IMR-90 (cell line): Measurements from ENCODE around the gene STARD13. TPM values are rescaled to one million over a fixed set of nuclear protein-coding genes. Genes with fewer than 3 reads are reported as not detected.
A peak's percentile ranks its signal among the peaks of the same experiment; 100 is the strongest.

ENCODE experiments used
- ATAC-seq: fragments of 200-7000 bp; cut with Tn5 transposase; 2 replicates; pipeline ENCODE4 v1.9.1; 2020; ENCODE audit warnings: low read depth, mild to moderate bottlenecking, moderate library complexity
- BruUV-seq: library from RNA; stranded (reverse); fragments of 400-500 nt; replicated peaks from 2 replicates; lab custom pipeline; 2021; lab: Mats Ljungman, UMichigan
- CTCF ChIA-PET: fragments of 300-600 bp; formaldehyde crosslinking; extraction: SDS; loops from one replicate; lab custom pipeline; 2021; ENCODE audit warnings: antibody characterized with exemption; lab: Yijun Ruan, JAX
- POLR2A ChIA-PET: fragments of 300-600 bp; sonication (Branson Sonifier 250); formaldehyde crosslinking; loops from one replicate; lab custom pipeline; 2022; ENCODE audit warnings: antibody characterized with exemption; ENCODE audit not compliant: unreplicated experiment; lab: Charles Lee
- DNase-seq: peaks from one replicate; pipeline ENCODE4 v3.0.0; 2013
- H2AFZ ChIP-seq: replicated peaks from 2 replicates; pipeline ENCODE3; 2013; ENCODE audit warnings: low read length, mild to moderate bottlenecking; ENCODE audit not compliant: poor library complexity
- H2AK5ac ChIP-seq: 2 replicates; pipeline ENCODE4 v1.6.1; 2013; ENCODE audit warnings: low read depth, low read length, inconsistent platforms
- H2AK9ac ChIP-seq: replicated peaks from 2 replicates; pipeline ENCODE3; 2013; ENCODE audit warnings: mild to moderate bottlenecking, low read depth, low read length, moderate library complexity; ENCODE audit not compliant: poor library complexity
- H2BK120ac ChIP-seq: 2 replicates; pipeline ENCODE4 v1.6.1; 2013; ENCODE audit warnings: low read depth, low read length, inconsistent platforms
- H2BK15ac ChIP-seq: 3 replicates; pipeline ENCODE4 v1.6.1; 2013; ENCODE audit warnings: low read depth, low read length, inconsistent platforms
- H2BK20ac ChIP-seq: 2 replicates; pipeline ENCODE4 v1.6.1; 2013; ENCODE audit warnings: low read depth, mild to moderate bottlenecking, inconsistent platforms, low read length, moderate library complexity
- H2BK5ac ChIP-seq: 2 replicates; pipeline ENCODE4 v1.6.1; 2013; ENCODE audit warnings: mild to moderate bottlenecking, low read depth, low read length, inconsistent platforms; ENCODE audit not compliant: poor library complexity, severe bottlenecking
- H3K14ac ChIP-seq: replicated peaks from 2 replicates; pipeline ENCODE4 v1.6.1; 2013; ENCODE audit warnings: low read depth, low read length, inconsistent platforms
- H3K18ac ChIP-seq: 2 replicates; pipeline ENCODE4 v1.6.1; 2013; ENCODE audit warnings: low read depth, low read length, control low read depth
- H3K23ac ChIP-seq: 2 replicates; pipeline ENCODE4 v1.6.1; 2013; ENCODE audit warnings: low read depth, low read length, inconsistent platforms
- H3K27ac ChIP-seq: 2 replicates; pipeline ENCODE4 v1.5.1; 2013; ENCODE audit warnings: mild to moderate bottlenecking, control low read depth, low read length; ENCODE audit not compliant: insufficient read depth
- H3K27me3 ChIP-seq: 2 replicates; pipeline ENCODE4 v1.6.1; 2013; ENCODE audit warnings: low read length; ENCODE audit not compliant: control insufficient read depth, insufficient read depth
- H3K36me3 ChIP-seq: 2 replicates; pipeline ENCODE4 v1.6.1; 2013; ENCODE audit warnings: low read length, mixed read lengths; ENCODE audit not compliant: control insufficient read depth, insufficient read depth
- H3K4ac ChIP-seq: 2 replicates; pipeline ENCODE4 v1.6.1; 2013; ENCODE audit warnings: low read depth, low read length, inconsistent platforms
- H3K4me1 ChIP-seq: 2 replicates; pipeline ENCODE4 v1.6.1; 2013; ENCODE audit warnings: low read length, mixed read lengths; ENCODE audit not compliant: control insufficient read depth, insufficient read depth
- H3K4me2 ChIP-seq: 2 replicates; pipeline ENCODE4 v1.6.1; 2013; ENCODE audit warnings: low read depth, mild to moderate bottlenecking, control low read depth, low read length, moderate library complexity
- H3K4me3 ChIP-seq: 2 replicates; pipeline ENCODE4 v1.5.1; 2013; ENCODE audit warnings: low read depth, mild to moderate bottlenecking, control low read depth, low read length, moderate library complexity; ENCODE audit not compliant: insufficient read depth
- H3K56ac ChIP-seq: 2 replicates; pipeline ENCODE4 v1.6.1; 2013; ENCODE audit warnings: low read length, inconsistent platforms; ENCODE audit not compliant: insufficient read depth; ENCODE audit errors: extremely low read depth
- H3K79me1 ChIP-seq, 2 experiments: 2 replicates each; pipeline ENCODE4 v1.6.1; 2013; ENCODE audit warnings: low read length in 2 of 2, inconsistent platforms in 1 of 2, low read depth in 1 of 2
- H3K9ac ChIP-seq: 2 replicates; pipeline ENCODE4 v1.6.1; 2013; ENCODE audit warnings: low read depth, low read length, control low read depth
- H3K9me1 ChIP-seq: 2 replicates; pipeline ENCODE4 v1.6.1; 2013; ENCODE audit warnings: low read length, inconsistent platforms; ENCODE audit not compliant: insufficient read depth
- H3K9me3 ChIP-seq: 2 replicates; pipeline ENCODE4 v1.6.1; 2013; ENCODE audit warnings: low read length; ENCODE audit not compliant: control insufficient read depth, insufficient read depth
- H4K20me1 ChIP-seq: 2 replicates; pipeline ENCODE4 v1.6.1; 2013; ENCODE audit warnings: low read length, inconsistent platforms; ENCODE audit not compliant: insufficient read depth
- H4K5ac ChIP-seq: 2 replicates; pipeline ENCODE4 v1.6.1; 2013; ENCODE audit warnings: mild to moderate bottlenecking, low read depth, low read length, control low read depth
- H4K8ac ChIP-seq, 2 experiments: 2 replicates each; pipeline ENCODE4 v1.6.1; 2013; ENCODE audit warnings: low read depth in 2 of 2, low read length in 2 of 2, control low read depth in 1 of 2, inconsistent platforms in 1 of 2
- H4K91ac ChIP-seq: 2 replicates; pipeline ENCODE4 v1.6.1; 2013; ENCODE audit warnings: low read depth, low read length, inconsistent platforms; ENCODE audit not compliant: insufficient read depth
- BHLHE40 ChIP-seq: fragments of 150-350 bp; IDR thresholded peaks from 2 replicates; pipeline ENCODE4 v1.6.1; 2016; ENCODE audit warnings: mild to moderate bottlenecking, low read depth, low read length
- CEBPB ChIP-seq: IDR thresholded peaks from 2 replicates; pipeline ENCODE4 v1.6.1; 2012; ENCODE audit warnings: low read depth, low read length, improper control_type of control experiment
- CHD1 ChIP-seq: IDR thresholded peaks from 2 replicates; pipeline ENCODE4 v1.6.1; 2012; ENCODE audit warnings: low read depth, low read length, improper control_type of control experiment
- FOS ChIP-seq: fragments of 150-350 bp; IDR thresholded peaks from 2 replicates; pipeline ENCODE4 v1.6.1; 2016; ENCODE audit warnings: low read depth, low read length
- MAFK ChIP-seq: IDR thresholded peaks from 2 replicates; pipeline ENCODE4 v1.6.1; 2012; ENCODE audit warnings: low read depth, low read length, improper control_type of control experiment
- MAZ ChIP-seq: IDR thresholded peaks from 2 replicates; pipeline ENCODE4 v1.6.1; 2012; ENCODE audit warnings: low read depth, mild to moderate bottlenecking, low read length, improper control_type of control experiment, moderate library complexity, borderline replicate concordance
- MXI1 ChIP-seq: IDR thresholded peaks from 2 replicates; pipeline ENCODE4 v1.6.1; 2012; ENCODE audit warnings: low read depth, mild to moderate bottlenecking, low read length, moderate library complexity, borderline replicate concordance
- NFE2L2 ChIP-seq: fragments of 150-350 bp; IDR thresholded peaks from 2 replicates; pipeline ENCODE4 v1.6.1; 2016; ENCODE audit warnings: low read depth, mild to moderate bottlenecking, low read length
- POLR2A ChIP-seq: IDR thresholded peaks from 2 replicates; pipeline ENCODE4 v1.6.1; 2012; ENCODE audit warnings: mild to moderate bottlenecking, low read depth, low read length
- RAD21 ChIP-seq: IDR thresholded peaks from 2 replicates; pipeline ENCODE4 v1.6.1; 2012; ENCODE audit warnings: low read length, improper control_type of control experiment
- RCOR1 ChIP-seq: IDR thresholded peaks from 2 replicates; pipeline ENCODE4 v1.6.1; 2012; ENCODE audit warnings: mild to moderate bottlenecking, low read length, improper control_type of control experiment; ENCODE audit not compliant: insufficient replicate concordance
- RFX5 ChIP-seq: IDR thresholded peaks from 2 replicates; pipeline ENCODE4 v1.8.0; 2012; ENCODE audit warnings: low read depth, mild to moderate bottlenecking, low read length, moderate library complexity
- SMC3 ChIP-seq: fragments of 150-350 bp; IDR thresholded peaks from 2 replicates; pipeline ENCODE4 v1.6.1; 2016; ENCODE audit warnings: low read depth, mild to moderate bottlenecking, antibody characterized with exemption, low read length, moderate library complexity
- WGBS, 2 experiments: methylation state at CpG; one replicate each; pipeline versions ENCODE4 v1.1.5 to v1.1.7; 2013; ENCODE audit warnings: missing lambda C conversion rate in 2 of 2; ENCODE audit not compliant: insufficient read length in 1 of 2; ENCODE audit errors: extremely low coverage in 2 of 2; 5-methylcytosine and 5-hydroxymethylcytosine counted together
- dilution Hi-C: fragments of 300-500 bp; cut with HindIII; formaldehyde crosslinking; loops from one replicate; pipeline ENCODE4 v1.14.3; 2018; ENCODE audit warnings: low sequenced_read_pairs; ENCODE audit not compliant: unreplicated experiment
- in situ Hi-C: fragments of 300-500 bp; cut with MboI; formaldehyde crosslinking; loops from 3 replicates; pipeline ENCODE4 v1.14.3; 2019; ENCODE audit warnings: low sequenced_read_pairs, inconsistent platforms, mixed read lengths
- intact Hi-C: fragments of 100-400 bp; cut with micrococcal nuclease; formaldehyde crosslinking; loops from 2 replicates; pipeline ENCODE4 v1.10.0; 2022
- polyA plus RNA-seq, 3 experiments: library from polyadenylated mRNA; depleted of rRNA; stranded (reverse); fragments of >200 nt; gene quantifications; 2 replicates each; pipeline ENCODE4 v1.2.3, GENCODE V29; 2012; ENCODE audit warnings: low replicate concordance in 1 of 3
- total RNA-seq: library from RNA; depleted of rRNA; stranded (reverse); fragments of >200 nt; gene quantifications from 2 replicates; pipeline ENCODE4 v1.2.3, GENCODE V29; 2012
- TF ChIP-seq, protein P1 (sequence below): conservative IDR thresholded peaks from 2 replicates; pipeline ENCODE4 v1.5.1; 2012; ENCODE audit warnings: mild to moderate bottlenecking, low read depth, low read length, improper control_type of control experiment
- TF ChIP-seq, protein P2 (sequence below): fragments of 150-350 bp; IDR thresholded peaks from 2 replicates; pipeline ENCODE4 v1.6.1; 2016; ENCODE audit warnings: low read depth, mild to moderate bottlenecking, low read length, moderate library complexity, borderline replicate concordance
- TF ChIP-seq, protein P3 (sequence below): fragments of 150-350 bp; IDR thresholded peaks from 2 replicates; pipeline ENCODE4 v1.6.1; 2017; ENCODE audit warnings: mild to moderate bottlenecking, antibody characterized with exemption, low read length, low read depth

The STARD13 gene
- total and polyA plus RNA-seq, 2 of the 4 experiments (the other 2 are of a cell fraction): 23.6 to 46.6 TPM

DNA sequence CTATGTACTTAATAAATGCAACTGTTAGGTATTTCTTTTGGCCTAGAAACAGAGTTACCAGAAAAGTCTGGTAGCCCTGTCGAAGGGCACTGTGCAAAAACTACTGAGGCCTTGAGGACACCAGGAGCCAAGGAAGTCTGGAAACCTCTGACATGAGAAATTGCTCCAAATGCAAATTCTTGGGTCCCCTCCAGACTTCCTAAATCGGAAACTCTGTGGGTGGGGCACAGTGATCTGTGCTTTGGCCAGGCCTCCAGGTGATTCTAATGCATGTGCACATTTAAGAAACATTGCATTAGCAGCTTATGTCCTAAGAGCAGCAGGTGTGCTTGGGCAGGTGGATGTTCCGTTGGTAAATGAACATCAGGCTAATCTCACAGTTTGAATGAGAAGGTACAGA is 50.0 kb downstream of the STARD13 start:
- H2BK20ac ChIP-seq: peak overlapping the region; percentile 95
- 40% methylated on average over 2 of the region's 3 CpGs; no CpG with 5 or more reads in 1 of the 2 experiments for WGBS, 2 experiments
- peaks cover 17% of the 10 kb centered on the region for H3K36me3 ChIP-seq
- peak overlapping the region; percentile 98 for H2BK5ac ChIP-seq
- H3K9me1 ChIP-seq: peaks cover 18% of the 10 kb centered on the region
- peak overlapping the region; percentile 91 for H3K27ac ChIP-seq
- H3K79me1 ChIP-seq: peaks cover 37 to 74% of the 10 kb centered on the region in 2 experiments
- H3K14ac ChIP-seq: peak overlapping the region; percentile 86
- H3K18ac ChIP-seq: peak overlapping the region; percentile 93
- peak overlapping the region; percentile 82 for H4K5ac ChIP-seq
- DNase-seq: no peak
- TF ChIP-seq, protein P1, sequence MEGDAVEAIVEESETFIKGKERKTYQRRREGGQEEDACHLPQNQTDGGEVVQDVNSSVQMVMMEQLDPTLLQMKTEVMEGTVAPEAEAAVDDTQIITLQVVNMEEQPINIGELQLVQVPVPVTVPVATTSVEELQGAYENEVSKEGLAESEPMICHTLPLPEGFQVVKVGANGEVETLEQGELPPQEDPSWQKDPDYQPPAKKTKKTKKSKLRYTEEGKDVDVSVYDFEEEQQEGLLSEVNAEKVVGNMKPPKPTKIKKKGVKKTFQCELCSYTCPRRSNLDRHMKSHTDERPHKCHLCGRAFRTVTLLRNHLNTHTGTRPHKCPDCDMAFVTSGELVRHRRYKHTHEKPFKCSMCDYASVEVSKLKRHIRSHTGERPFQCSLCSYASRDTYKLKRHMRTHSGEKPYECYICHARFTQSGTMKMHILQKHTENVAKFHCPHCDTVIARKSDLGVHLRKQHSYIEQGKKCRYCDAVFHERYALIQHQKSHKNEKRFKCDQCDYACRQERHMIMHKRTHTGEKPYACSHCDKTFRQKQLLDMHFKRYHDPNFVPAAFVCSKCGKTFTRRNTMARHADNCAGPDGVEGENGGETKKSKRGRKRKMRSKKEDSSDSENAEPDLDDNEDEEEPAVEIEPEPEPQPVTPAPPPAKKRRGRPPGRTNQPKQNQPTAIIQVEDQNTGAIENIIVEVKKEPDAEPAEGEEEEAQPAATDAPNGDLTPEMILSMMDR: no peak
- no peak for TF ChIP-seq RFX5
- no peak for TF ChIP-seq RCOR1
- TF ChIP-seq CHD1: no peak
- TF ChIP-seq FOS: no peak
- TF ChIP-seq CEBPB: no peak
- TF ChIP-seq, protein P2, sequence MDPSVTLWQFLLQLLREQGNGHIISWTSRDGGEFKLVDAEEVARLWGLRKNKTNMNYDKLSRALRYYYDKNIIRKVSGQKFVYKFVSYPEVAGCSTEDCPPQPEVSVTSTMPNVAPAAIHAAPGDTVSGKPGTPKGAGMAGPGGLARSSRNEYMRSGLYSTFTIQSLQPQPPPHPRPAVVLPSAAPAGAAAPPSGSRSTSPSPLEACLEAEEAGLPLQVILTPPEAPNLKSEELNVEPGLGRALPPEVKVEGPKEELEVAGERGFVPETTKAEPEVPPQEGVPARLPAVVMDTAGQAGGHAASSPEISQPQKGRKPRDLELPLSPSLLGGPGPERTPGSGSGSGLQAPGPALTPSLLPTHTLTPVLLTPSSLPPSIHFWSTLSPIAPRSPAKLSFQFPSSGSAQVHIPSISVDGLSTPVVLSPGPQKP: no peak
- no peak for TF ChIP-seq BHLHE40
- no peak for TF ChIP-seq POLR2A
- TF ChIP-seq MAZ: no peak
- no peak for TF ChIP-seq MXI1
- TF ChIP-seq MAFK: no peak
- no peak for TF ChIP-seq RAD21
- TF ChIP-seq NFE2L2: no peak
- no peak for TF ChIP-seq SMC3
- TF ChIP-seq, protein P3, sequence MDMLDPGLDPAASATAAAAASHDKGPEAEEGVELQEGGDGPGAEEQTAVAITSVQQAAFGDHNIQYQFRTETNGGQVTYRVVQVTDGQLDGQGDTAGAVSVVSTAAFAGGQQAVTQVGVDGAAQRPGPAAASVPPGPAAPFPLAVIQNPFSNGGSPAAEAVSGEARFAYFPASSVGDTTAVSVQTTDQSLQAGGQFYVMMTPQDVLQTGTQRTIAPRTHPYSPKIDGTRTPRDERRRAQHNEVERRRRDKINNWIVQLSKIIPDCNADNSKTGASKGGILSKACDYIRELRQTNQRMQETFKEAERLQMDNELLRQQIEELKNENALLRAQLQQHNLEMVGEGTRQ: no peak
- H3K9ac ChIP-seq: no peak overlapping the region
- peak overlapping the region; percentile 95 for H3K4ac ChIP-seq
- no TSS peak for BruUV-seq
- peaks cover 2% of the 10 kb centered on the region; the same call in 1 of the 2 replicates for H3K9me3 ChIP-seq
- peak overlapping the region; percentile 91 for H2BK120ac ChIP-seq
- in situ Hi-C loops (no loop called here), intact Hi-C loops (no loop called here), dilution Hi-C loops (no loop called here)
- H2AK5ac ChIP-seq: peak overlapping the region; percentile 91
- CTCF ChIA-PET: no interaction called here
- peaks cover 2% of the 10 kb centered on the region; the same call in 1 of the 2 replicates for H4K20me1 ChIP-seq
- H3K4me2 ChIP-seq: peak overlapping the region; percentile 40
- peak overlapping the region; percentile 84; the same call in 1 of the 3 replicates for H2BK15ac ChIP-seq
- no peak overlapping the region for H3K4me3 ChIP-seq
- H2AFZ ChIP-seq: no peak overlapping the region
- H2AK9ac ChIP-seq: peak overlapping the region; percentile 18
- peak overlapping the region; percentile 70; the same call in 1 of the 2 replicates for H3K23ac ChIP-seq
- no peak; the same call in 1 of the 2 replicates for ATAC-seq
- POLR2A ChIA-PET: interaction anchor here (0.6 kb wide), 1 partner anchor 215 kb away, joined by 3 read pairs; no protein-coding TSS in a partner anchor
- H3K27me3 ChIP-seq: no peaks in the 10 kb centered on the region
- peak overlapping the region; percentile 81 for H4K91ac ChIP-seq
- H3K4me1 ChIP-seq: peaks cover 24% of the 10 kb centered on the region
- peak overlapping the region; percentile 62 to 86 for H4K8ac ChIP-seq
- H3K56ac ChIP-seq: peak overlapping the region; percentile 86
